Measurements from ENCODE around the gene NUDT4. TPM values are rescaled to one million over a fixed set of nuclear protein-coding genes. Genes with fewer than 3 reads are reported as not detected.

NUDT4 gene
- total RNA-seq, 1 experiment from 2014 or later: 93.8 TPM

DNA sequence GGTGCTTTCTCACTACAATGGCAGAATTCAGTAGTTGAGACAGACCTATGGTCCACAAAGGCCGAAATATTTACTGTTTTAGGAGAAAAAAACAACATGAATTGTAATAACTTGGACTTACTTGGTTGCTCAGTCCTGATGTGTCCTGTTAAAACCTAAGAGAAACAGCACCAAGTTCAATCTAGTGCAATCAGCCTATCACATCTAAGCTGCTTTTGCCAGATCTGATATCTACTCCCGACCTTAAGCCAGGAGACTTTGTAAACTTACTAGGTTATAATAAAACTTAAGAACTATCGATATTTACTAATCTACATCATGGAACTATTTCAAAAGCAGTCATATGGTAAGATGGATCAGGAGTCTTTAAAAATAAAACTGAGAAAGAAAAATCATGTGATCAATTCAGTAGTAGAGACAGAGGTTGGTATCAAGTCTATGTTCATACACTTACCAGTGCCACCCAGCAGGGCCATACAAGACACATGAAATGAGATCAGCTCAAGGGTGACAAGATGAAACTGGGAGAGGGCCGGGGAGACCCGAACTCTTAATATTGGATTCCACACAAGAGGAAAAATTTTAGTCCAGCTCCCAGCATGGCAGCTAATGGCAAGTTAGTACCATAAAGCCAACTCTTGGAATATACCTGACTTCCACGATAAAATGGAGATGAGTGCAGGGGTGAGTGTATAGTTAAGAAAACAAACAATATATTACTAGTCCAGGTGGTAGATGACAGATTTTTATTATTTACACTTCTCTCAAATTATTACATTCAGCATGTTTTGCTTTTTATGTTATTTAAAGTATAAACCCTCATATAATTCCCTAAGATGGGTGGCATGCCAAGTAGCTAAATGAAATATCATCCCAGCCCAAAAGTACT is 27.5 kb downstream of the NUDT4 start:
- no peak for TF ChIP-seq EZH2 (IDR thresholded peaks at IDR 0.05; ENCODE audit: borderline replicate concordance, low read depth, low read length, poor library complexity, severe bottlenecking)
- no peak for TF ChIP-seq CTCF (conservative IDR thresholded peaks at IDR 0.05; ENCODE audit: low read depth, low read length)
- DNase-seq (ENCODE audit: low spot score): no peak
- ChIA-PET CTCF (interaction anchor here (1.1 kb wide), 3 partner anchors 14 to 620 kb away, joined by 3 read pairs; no protein-coding TSS in a partner anchor), POLR2A (ENCODE audit: low non-redundant PET) (interaction anchor here (0.6 kb wide), 2 partner anchors 18 to 23 kb away, joined by 3 read pairs; no protein-coding TSS in a partner anchor)
- no peak overlapping the region for H3K27ac ChIP-seq (ENCODE audit: low read depth, low read length, poor library complexity, severe bottlenecking)
- peaks cover 23% of the 10 kb centered on the region for H3K36me3 ChIP-seq (ENCODE audit: insufficient read depth, low read length, poor library complexity, severe bottlenecking)
- H3K27me3 ChIP-seq (replicated peaks; ENCODE audit: insufficient read depth, low read depth, low read length, poor library complexity): no peaks in the 10 kb centered on the region
- intact Hi-C loops (cut with micrococcal nuclease; ENCODE audit: unreplicated experiment): no loop called here
- BruUV-seq (replicated peaks): no TSS peak
- H3K9me3 ChIP-seq (ENCODE audit: low read depth, low read length, poor library complexity, severe bottlenecking): no peaks in the 10 kb centered on the region
- H3K4me3 ChIP-seq (ENCODE audit: low read depth, low read length, poor library complexity, severe bottlenecking): no peak overlapping the region
- peaks cover 30% of the 10 kb centered on the region for H3K4me1 ChIP-seq (ENCODE audit: insufficient read depth, low read length, poor library complexity, severe bottlenecking)

DNA sequence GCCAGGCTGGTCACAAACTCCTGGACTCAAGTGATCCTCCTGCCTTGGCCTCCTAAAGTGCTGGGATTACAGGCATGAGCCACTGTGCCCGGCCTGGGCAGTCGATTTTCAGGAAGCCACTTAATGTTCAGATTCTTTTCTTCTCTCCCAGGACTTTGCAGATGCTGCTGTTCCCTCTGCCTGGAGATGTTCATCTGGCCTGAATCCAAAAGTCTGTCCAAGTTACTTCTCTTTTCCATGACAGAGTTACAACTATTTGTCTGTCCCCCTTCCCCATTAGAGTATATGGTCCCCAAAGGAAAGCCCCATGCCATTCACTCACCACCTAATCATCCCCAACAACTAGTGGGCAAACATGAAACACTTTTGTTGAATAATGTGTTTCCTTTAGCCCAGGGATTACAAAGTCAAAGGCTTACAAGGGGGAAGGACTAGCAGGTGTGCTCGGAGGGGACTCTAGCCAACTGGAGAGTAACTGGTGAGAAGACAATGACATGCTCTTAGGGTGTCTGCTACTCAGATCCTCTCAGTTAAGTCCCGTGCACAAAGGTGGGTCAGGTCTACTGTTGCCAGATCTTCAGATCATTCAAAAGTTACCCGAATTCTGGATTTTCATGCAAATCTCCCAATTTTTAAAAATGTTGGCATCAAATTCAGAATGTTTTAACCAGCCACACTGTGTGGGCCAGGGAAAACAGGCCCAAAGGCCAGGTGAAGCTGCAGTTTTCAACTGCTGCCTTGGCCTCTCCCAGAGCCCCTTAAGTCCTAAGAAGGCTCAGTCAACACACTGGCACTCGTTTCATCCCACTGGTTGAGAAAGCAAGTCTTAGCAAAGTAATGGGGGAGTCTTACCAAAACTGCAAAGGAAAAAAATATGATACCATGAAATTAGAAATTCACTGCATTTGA is 29.6 kb downstream of the NUDT4 start:
- TF ChIP-seq CTCF (conservative IDR thresholded peaks at IDR 0.05; ENCODE audit: low read depth, low read length) (no peak), EZH2 (IDR thresholded peaks at IDR 0.05; ENCODE audit: borderline replicate concordance, low read depth, low read length, poor library complexity, severe bottlenecking) (no peak)
- Histone ChIP-seq H3K27ac (ENCODE audit: low read depth, low read length, poor library complexity, severe bottlenecking) (peak overlapping the region; percentile 42), H3K9me3 (ENCODE audit: low read depth, low read length, poor library complexity, severe bottlenecking) (no peaks in the 10 kb centered on the region), H3K4me3 (ENCODE audit: low read depth, low read length, poor library complexity, severe bottlenecking) (no peak overlapping the region), H3K27me3 (replicated peaks; ENCODE audit: insufficient read depth, low read depth, low read length, poor library complexity) (no peaks in the 10 kb centered on the region), H3K36me3 (ENCODE audit: insufficient read depth, low read length, poor library complexity, severe bottlenecking) (peaks cover 28% of the 10 kb centered on the region), H3K4me1 (ENCODE audit: insufficient read depth, low read length, poor library complexity, severe bottlenecking) (peaks cover 31% of the 10 kb centered on the region)
- no TSS peak for BruUV-seq (replicated peaks)
- DNase-seq (ENCODE audit: low spot score): no peak
- intact Hi-C loops (cut with micrococcal nuclease; ENCODE audit: unreplicated experiment): no loop called here
- ChIA-PET CTCF (no interaction called here), POLR2A (ENCODE audit: low non-redundant PET) (no interaction called here)

GRCh38 chr12:93407963-93408283 is 30.2 kb downstream of the NUDT4 start:
- TF ChIP-seq CTCF (conservative IDR thresholded peaks at IDR 0.05; ENCODE audit: low read depth, low read length): no peak
- TF ChIP-seq EZH2 (IDR thresholded peaks at IDR 0.05; ENCODE audit: borderline replicate concordance, low read depth, low read length, poor library complexity, severe bottlenecking): no peak
- H3K4me1 ChIP-seq (ENCODE audit: insufficient read depth, low read length, poor library complexity, severe bottlenecking): peaks cover 31% of the 10 kb centered on the region

More at GRCh38 chr12:93407963-93408283, 30.2 kb downstream of the NUDT4 start:
- ChIA-PET CTCF (no interaction called here), POLR2A (ENCODE audit: low non-redundant PET) (no interaction called here)
- no peaks in the 10 kb centered on the region for H3K9me3 ChIP-seq (ENCODE audit: low read depth, low read length, poor library complexity, severe bottlenecking)
- intact Hi-C loops (cut with micrococcal nuclease; ENCODE audit: unreplicated experiment): no loop called here
- H3K4me3 ChIP-seq (ENCODE audit: low read depth, low read length, poor library complexity, severe bottlenecking): no peak overlapping the region
- DNase-seq (ENCODE audit: low spot score): no peak
- peaks cover 21% of the 10 kb centered on the region for H3K36me3 ChIP-seq (ENCODE audit: insufficient read depth, low read length, poor library complexity, severe bottlenecking)
- no peaks in the 10 kb centered on the region for H3K27me3 ChIP-seq (replicated peaks; ENCODE audit: insufficient read depth, low read depth, low read length, poor library complexity)
- no peak overlapping the region for H3K27ac ChIP-seq (ENCODE audit: low read depth, low read length, poor library complexity, severe bottlenecking)
- no TSS peak for BruUV-seq (replicated peaks)
